GM18870 (cell line): Measurements from ENCODE around the gene NGDN.
"Not testable (repeated sequence)": the region's sequence is repeated elsewhere in the genome, so short reads cannot be mapped to it uniquely, and the experiment has no call there.

ENCODE experiments used
- ATAC-seq: cut with Tn5 transposase; IDR thresholded peaks from one replicate; pipeline ENCODE4 v1.9.1; 2021; ENCODE audit warnings: moderate library complexity; ENCODE audit not compliant: unreplicated experiment

NGDN gene

GRCh38 chr14:23469127-23469905 is at the start of gene NGDN:
TSS of gene NGDN (plus strand) at chr14:23469703. CDS start at chr14:23469716, 13 bp downstream.
- peak; percentile 98 for ATAC-seq

- no peak for ATAC-seq
These were observed 47.9 kb upstream of the NGDN start for GRCh38 chr14:23421594-23421993.

DNA sequence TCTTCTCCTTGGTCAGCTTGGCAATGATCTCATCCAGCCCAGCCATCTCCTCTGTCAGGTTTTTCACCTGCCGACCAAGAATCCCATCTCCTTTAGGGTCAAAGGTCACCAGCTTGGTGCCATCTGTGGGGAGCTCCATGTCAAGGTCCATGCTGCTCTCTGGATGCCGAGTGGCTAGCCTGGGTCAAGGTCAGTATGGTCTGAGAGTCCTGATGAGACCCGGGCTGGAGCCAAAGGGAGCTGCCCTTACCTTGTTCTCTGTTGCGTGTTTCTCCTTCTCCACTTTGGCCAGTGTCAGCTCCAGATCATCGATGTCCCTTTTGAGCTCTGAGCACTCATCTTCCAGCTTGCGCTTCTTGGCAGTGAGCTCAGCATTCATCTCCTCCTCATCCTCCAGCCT is 45.8 kb upstream of the NGDN start:
- no peak for ATAC-seq

DNA sequence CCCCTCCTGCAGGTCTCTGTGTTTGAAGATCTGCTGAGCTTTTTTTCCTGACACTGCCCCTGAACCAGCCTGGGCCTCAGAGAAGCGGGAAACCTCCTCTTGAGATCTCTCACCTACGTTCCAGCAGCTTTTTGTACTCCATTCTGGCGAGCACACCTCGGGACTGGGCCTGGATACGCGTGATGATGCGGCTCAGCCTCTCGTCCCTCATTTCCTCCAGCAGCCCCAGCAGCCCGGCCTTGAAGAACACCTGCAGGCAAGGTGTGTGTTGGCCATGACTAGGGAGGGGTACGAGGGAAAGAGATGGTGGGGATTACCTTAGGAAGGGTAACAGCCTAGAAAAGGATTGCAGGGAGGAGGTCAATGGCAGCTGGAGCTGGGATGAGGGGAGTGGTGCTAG is 44.3 kb upstream of the NGDN start:
- ATAC-seq = no peak

DNA sequence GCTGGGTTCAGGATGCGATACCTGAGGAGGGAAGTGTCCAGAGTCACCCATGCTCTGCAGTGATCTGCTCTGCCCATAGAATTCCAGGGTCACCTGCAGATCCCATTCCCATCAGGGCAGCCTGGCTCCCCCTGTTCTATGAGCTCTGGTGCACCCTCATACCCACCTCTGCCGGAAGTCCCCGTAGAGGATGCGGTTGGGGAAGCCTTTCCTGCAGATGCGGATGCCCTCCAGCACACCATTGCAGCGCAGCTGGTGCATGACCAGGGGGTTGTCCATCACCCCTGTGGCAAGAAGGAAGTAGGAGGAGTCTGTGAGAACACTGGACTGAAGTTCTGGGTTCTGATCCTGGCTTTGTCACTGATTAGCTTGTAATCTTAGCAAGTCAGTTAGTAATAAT is 43.7 kb upstream of the NGDN start:
- ATAC-seq = not testable (repeated sequence)

GRCh38 chr14:23428686-23429495 is 40.6 kb upstream of the NGDN start:
- no peak for ATAC-seq

GRCh38 chr14:23430016-23430722 is 39.3 kb upstream of the NGDN start:
- no peak for ATAC-seq

DNA sequence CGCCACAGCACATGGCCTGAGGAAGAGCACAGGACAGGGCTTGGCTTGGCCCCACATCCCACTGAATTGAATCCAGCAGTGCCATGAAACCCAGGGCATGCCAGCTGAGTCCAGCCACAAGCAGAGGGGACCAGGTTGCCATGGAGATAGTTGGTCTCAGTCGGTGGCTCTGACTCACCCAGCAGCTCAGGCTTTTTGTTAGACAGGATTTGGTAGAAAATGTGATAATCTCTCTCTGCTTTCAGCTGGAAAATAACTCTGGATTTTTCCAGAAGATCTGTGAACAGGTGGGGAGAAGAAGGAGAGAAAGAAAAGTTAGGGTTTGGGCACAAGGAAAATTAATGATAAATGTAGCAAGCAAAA is 38.8 kb upstream of the NGDN start:
- ATAC-seq = no peak

- ATAC-seq = no peak
These were observed 38.0 kb upstream of the NGDN start for GRCh38 chr14:23431486-23431885.

GRCh38 chr14:23432102-23432925 is 37.2 kb upstream of the NGDN start:
- no peak for ATAC-seq

DNA sequence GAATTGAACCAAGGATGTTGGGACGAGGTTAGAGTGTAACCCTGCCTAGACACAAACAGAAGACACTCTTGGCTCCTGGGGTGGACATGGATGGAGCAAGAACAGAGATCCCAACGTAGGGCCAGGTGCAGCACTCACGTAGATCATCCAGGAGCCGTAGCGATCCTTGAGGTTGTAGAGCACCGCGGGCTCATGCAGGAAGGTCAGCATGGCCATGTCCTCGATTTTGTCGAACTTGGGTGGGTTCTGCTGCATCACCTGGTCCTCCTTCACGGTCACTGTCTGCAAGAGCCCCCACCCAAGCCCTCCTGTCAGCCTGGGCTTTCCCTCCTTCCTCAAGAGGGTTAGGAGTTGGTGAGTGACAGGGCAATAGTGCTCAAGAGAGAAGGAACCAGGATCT is 36.6 kb upstream of the NGDN start:
- ATAC-seq = no peak

DNA sequence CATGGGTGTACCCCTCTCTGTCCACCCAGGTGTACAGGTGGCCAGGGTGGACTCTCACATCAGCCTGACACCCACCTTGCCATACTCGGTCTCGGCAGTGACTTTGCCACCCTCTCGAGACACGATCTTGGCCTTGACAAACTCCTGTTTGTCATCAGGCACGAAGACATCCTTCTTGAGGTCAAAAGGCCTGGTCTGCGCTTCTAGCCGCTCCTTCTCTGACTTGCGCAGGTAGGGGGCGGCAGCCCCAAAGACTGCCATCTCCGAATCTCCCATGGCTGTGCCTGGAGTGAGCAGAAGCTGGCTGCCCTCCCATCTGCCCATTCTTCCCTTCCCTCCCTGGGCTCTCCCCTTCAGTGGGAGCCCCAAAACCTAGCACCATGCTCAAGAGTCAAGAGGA is 36.0 kb upstream of the NGDN start:
- no peak for ATAC-seq

- ATAC-seq = no peak
These were observed 34.8 kb upstream of the NGDN start for GRCh38 chr14:23434488-23435222.

GRCh38 chr14:23435543-23436326 is 33.8 kb upstream of the NGDN start, which contains the start of gene MYH7:
TSS of gene MYH7 (minus strand) at chr14:23435660. CDS start at chr14:23433732, 1,928 bp downstream.
- ATAC-seq = no peak

DNA sequence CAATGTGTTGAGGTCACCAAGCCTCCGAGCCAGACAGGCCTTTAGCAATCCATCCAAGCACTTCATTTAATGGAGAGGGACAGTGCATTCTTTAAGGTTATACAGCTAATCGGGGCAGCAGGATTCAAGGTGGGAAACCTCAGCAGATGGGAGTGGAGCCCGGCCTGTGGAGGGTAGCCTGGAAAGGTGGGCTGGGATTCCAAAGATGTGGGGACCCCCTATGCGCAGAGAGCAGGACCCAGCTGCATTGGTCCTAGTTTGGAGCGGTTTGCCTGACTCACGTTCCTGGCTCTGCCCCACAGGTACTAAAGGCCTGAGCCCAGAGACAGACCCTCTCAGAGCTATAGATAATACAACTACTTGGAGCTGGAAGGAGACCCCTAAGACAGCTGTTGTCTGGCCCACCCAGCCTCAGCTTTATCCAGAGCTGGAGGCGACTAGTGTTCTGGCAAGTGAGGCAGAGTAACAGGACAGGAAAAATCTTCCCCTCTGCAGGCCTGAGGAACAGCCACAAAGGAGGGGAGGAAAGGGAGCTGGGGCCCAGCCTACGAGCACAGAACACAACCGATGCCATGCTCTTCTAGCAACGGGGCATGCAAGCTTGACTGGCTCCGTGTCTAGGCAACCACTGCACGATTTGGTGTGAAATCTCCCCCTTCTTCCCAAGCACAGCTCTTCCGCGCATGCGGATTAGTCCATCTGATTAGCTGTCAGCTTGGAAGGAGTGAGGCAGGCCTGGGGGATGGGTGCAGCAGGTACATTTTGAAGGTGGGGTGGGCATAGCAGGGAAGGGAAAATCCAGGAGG is 33.0 kb upstream of the NGDN start:
- no peak for ATAC-seq

GRCh38 chr14:23437133-23438100 is 32.1 kb upstream of the NGDN start:
- ATAC-seq = no peak
